Neutrophil (primary cell): Measurements from ENCODE around the gene GTF3C5.

Experiments used
- H3K27ac ChIP-seq: fragments of 200-600 bp; sonication (generic); 2 replicates; pipeline ENCODE4 v1.5.1; 2016; ENCODE audit warnings: mild to moderate bottlenecking, moderate library complexity
- H3K27me3 ChIP-seq: fragments of 200-600 bp; sonication (generic); 2 replicates; pipeline ENCODE4 v1.6.0; 2016; ENCODE audit warnings: mild to moderate bottlenecking
- H3K36me3 ChIP-seq: fragments of 200-600 bp; sonication (generic); 2 replicates; pipeline ENCODE4 v1.5.1; 2017
- H3K4me1 ChIP-seq, 2 experiments: fragments of 200-600 bp in 1 of 2; sonication (generic) in 1 of 2; 1 replicate in 1 of 2; 2 replicates in 1 of 2; pipeline versions ENCODE4 v1.5.1 to v1.6.1; 2013 to 2016; ENCODE audit warnings: low read depth in 1 of 2, low read length in 1 of 2, mild to moderate bottlenecking in 1 of 2, moderate library complexity in 1 of 2; ENCODE audit not compliant: control insufficient read depth in 1 of 2, insufficient read depth in 1 of 2
- H3K4me3 ChIP-seq, 2 experiments: fragments of 200-600 bp in 1 of 2; sonication (generic) in 1 of 2; 1 replicate in 1 of 2; 2 replicates in 1 of 2; pipeline ENCODE4 v1.5.1; 2013 to 2016; ENCODE audit warnings: low read depth in 1 of 2, low read length in 1 of 2, mild to moderate bottlenecking in 1 of 2, moderate library complexity in 1 of 2
- H3K9me3 ChIP-seq: fragments of 200-600 bp; sonication (generic); 2 replicates; pipeline ENCODE4 v1.5.1; 2016
- CTCF ChIP-seq: fragments of 200-600 bp; sonication (generic); IDR thresholded peaks from 2 replicates; pipeline ENCODE4 v1.5.1; 2016; ENCODE audit warnings: antibody characterized with exemption

GTF3C5 gene

GRCh38 chr9:133073086-133074014 is 42.6 kb downstream of the GTF3C5 start:
- no peaks in the 10 kb centered on the region for H3K27me3 ChIP-seq
- no peaks in the 10 kb centered on the region for H3K9me3 ChIP-seq
- no peaks in the 10 kb centered on the region for H3K4me1 ChIP-seq
- TF ChIP-seq CTCF: no peak
- no peaks in the 10 kb centered on the region for H3K36me3 ChIP-seq
- H3K27ac ChIP-seq: no peak overlapping the region
- no peak overlapping the region for H3K4me3 ChIP-seq

- Histone ChIP-seq H3K27me3 (no peaks in the 10 kb centered on the region), H3K36me3 (no peaks in the 10 kb centered on the region), H3K27ac (no peak overlapping the region), H3K4me3 (no peak overlapping the region), H3K9me3 (no peaks in the 10 kb centered on the region), H3K4me1 (no peaks in the 10 kb centered on the region)
- no peak for TF ChIP-seq CTCF
Observed at GRCh38 chr9:133074111-133074651, 43.4 kb downstream of the GTF3C5 start.

GRCh38 chr9:133075925-133076630 is 45.3 kb downstream of the GTF3C5 start:
- Histone ChIP-seq H3K27ac (no peak overlapping the region), H3K4me3 (no peak overlapping the region), H3K4me1 (no peaks in the 10 kb centered on the region), H3K36me3 (no peaks in the 10 kb centered on the region), H3K9me3 (no peaks in the 10 kb centered on the region), H3K27me3 (peaks cover 6% of the 10 kb centered on the region)
- TF ChIP-seq CTCF: no peak

- H3K27me3 ChIP-seq: peaks cover 7% of the 10 kb centered on the region
- H3K36me3 ChIP-seq: no peaks in the 10 kb centered on the region
- no peaks in the 10 kb centered on the region for H3K4me1 ChIP-seq
- H3K9me3 ChIP-seq: no peaks in the 10 kb centered on the region
- H3K4me3 ChIP-seq: no peak overlapping the region
- no peak for TF ChIP-seq CTCF
- H3K27ac ChIP-seq: no peak overlapping the region
Observed at GRCh38 chr9:133076691-133077090, 45.9 kb downstream of the GTF3C5 start.

GRCh38 chr9:133078486-133078885 is 47.7 kb downstream of the GTF3C5 start:
- Histone ChIP-seq H3K27ac (no peak overlapping the region), H3K9me3 (no peaks in the 10 kb centered on the region), H3K36me3 (no peaks in the 10 kb centered on the region), H3K4me1 (no peaks in the 10 kb centered on the region), H3K4me3 (no peak overlapping the region), H3K27me3 (peaks cover 11% of the 10 kb centered on the region)
- no peak for TF ChIP-seq CTCF
